Activated naive CD8-positive, alpha-beta T cell treated with anti-CD3 and anti-CD28 coated beads, Interleukin-2, amount 50 U/mL, for 16 hours (primary cell): ENCODE measurements around the gene NAV2.
A peak's percentile ranks its signal among the peaks of the same experiment; 100 is the strongest.

Experiments used
- DNase-seq: peaks from one replicate; pipeline ENCODE4 v3.0.0-alpha.2; 2020; ENCODE audit warnings: low read depth, low spot score

NAV2 gene, protein sequence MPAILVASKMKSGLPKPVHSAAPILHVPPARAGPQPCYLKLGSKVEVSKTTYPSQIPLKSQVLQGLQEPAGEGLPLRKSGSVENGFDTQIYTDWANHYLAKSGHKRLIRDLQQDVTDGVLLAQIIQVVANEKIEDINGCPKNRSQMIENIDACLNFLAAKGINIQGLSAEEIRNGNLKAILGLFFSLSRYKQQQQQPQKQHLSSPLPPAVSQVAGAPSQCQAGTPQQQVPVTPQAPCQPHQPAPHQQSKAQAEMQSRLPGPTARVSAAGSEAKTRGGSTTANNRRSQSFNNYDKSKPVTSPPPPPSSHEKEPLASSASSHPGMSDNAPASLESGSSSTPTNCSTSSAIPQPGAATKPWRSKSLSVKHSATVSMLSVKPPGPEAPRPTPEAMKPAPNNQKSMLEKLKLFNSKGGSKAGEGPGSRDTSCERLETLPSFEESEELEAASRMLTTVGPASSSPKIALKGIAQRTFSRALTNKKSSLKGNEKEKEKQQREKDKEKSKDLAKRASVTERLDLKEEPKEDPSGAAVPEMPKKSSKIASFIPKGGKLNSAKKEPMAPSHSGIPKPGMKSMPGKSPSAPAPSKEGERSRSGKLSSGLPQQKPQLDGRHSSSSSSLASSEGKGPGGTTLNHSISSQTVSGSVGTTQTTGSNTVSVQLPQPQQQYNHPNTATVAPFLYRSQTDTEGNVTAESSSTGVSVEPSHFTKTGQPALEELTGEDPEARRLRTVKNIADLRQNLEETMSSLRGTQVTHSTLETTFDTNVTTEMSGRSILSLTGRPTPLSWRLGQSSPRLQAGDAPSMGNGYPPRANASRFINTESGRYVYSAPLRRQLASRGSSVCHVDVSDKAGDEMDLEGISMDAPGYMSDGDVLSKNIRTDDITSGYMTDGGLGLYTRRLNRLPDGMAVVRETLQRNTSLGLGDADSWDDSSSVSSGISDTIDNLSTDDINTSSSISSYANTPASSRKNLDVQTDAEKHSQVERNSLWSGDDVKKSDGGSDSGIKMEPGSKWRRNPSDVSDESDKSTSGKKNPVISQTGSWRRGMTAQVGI (N-terminal part only)

DNA sequence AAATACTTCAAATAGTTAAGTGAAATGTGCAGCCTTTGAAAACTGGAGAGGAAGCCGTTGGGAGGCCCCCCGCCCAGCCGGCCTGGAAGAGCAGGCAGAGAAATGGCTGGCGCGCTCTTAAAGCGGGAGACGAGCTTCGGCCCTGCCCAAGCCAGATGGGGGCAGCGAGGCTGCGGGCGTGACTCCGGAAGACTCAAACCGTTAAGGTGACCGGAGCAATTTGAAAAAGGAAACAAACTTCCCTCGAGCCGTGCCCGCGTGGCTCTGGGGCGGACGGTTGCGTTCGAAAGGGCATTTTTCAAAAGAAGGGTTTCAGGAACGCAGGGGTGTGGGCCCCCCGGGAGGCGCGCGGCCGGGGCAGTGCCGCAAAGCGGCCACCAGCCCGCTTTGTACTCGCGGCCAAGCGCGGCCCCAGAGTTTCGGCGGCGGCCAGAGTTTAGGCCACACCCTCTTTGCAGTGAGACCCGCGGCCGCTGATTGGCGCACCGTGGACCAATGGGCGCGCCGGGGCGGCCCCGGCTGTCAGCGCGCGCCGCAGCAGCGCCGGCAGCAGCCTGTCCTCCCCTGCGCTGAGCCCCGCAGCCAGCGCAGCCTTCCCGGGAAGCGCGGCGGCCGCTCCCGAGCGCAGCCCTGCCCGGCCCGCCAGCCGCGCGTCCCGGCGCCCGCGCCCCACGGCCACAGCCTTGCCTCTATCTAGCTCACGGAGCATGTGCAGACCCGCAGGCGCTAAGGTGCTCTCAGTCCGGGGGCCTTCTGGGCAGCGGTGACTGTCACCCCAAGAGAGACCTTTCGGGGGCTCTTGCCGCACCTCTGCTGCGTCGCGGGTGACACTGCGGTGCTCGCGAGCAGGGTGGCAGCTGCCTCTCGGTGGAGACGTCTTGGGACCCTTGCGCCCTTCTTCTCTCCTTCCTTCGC is at the start of gene NAV2:
Gene NAV2, plus strand, starts transcription at position 557 of the 915 bp plus-strand sequence. CDS start 859 bp downstream, outside the sequence.
- peak; percentile 17 for DNase-seq

DNA sequence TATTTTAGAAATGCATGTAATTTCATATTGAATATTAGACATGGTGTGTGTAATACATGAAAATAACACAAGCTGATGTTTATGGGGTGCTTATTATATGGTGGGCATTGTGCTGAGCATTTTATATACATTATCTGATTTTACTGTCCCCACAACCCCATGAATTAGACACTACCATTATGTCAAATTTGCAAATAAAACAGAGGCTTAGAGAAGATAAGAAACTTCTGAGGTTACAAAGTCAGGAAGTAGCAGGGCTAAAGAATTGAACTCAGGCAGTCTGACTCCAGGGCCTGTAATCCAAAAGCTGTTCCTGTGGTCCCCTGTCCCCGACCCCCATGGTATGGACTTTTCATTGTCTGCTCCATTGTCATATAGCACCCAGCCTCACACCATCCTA is 49.4 kb upstream of the NAV2 start:
- no peak for DNase-seq

DNA sequence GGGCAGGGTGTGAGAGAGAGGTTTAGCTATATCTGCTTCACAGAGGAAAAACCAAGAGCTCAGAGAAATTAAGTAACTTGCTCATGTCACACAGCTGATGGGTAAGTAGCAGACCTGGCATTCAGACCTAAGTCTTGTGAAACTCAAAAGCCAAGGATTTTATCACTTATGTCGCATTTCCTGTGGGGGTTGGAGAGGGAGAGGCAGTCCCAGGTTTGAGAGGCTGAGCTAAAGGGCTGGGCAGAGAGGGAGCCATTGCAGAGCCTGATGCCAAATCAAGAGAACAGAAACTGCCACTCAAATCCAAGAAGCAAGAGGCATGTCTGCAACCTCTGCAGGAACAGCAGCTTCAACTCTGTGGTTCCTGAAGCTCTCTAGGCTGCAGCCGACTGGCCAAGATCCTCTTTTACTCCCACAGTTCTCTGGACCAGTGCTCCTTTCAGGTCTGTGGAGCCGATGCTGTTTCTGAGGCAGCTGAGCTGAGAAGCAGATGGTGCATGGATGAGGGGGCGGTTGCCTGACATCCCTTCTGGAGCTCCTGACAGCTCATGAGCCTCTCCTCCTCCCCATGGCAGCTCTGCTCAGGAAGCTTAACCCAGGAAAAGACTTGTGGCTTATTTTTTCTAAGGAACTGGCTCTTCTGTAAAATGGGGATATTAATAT is 47.6 kb upstream of the NAV2 start:
- DNase-seq, result no peak

DNA sequence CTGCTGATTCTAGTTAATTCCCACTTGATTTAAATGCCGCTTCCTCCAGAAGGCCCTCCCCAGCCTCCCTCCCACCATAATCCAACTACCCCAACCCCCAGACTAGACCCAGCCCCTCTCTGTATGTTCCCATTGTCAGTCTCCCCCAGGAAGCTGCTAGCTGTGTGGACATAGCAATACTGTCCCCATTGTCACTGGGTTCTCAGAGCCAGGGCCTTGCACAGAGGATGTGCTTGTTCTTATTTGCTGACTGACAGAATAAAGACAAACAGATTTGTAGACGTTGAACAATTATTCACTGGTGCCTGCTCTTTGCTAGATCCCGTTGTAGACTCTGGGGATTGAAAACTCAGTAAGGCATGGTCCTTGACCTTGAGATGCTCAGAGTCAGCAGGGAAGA is 45.7 kb upstream of the NAV2 start:
- no peak for DNase-seq

DNA sequence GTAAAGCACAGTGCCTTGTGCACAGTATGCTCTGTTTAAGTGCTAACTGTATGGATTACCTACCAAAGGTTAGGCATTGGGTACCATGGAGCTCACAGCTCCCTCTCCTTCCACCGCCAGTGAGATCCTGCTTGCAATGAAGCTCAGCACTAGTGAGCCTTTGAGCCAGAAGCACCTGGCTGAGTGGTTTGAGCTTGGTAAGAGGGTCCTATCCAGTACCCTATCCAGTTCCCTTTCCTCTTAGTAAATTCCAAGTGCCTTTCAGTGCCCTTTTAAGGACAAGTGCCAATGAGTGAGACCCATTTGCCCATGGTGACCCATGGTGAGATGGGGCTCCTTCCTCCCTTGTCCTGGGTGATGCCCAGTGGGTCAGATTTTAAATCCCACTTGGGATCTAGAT is 43.1 kb upstream of the NAV2 start:
- DNase-seq, result no peak

DNA sequence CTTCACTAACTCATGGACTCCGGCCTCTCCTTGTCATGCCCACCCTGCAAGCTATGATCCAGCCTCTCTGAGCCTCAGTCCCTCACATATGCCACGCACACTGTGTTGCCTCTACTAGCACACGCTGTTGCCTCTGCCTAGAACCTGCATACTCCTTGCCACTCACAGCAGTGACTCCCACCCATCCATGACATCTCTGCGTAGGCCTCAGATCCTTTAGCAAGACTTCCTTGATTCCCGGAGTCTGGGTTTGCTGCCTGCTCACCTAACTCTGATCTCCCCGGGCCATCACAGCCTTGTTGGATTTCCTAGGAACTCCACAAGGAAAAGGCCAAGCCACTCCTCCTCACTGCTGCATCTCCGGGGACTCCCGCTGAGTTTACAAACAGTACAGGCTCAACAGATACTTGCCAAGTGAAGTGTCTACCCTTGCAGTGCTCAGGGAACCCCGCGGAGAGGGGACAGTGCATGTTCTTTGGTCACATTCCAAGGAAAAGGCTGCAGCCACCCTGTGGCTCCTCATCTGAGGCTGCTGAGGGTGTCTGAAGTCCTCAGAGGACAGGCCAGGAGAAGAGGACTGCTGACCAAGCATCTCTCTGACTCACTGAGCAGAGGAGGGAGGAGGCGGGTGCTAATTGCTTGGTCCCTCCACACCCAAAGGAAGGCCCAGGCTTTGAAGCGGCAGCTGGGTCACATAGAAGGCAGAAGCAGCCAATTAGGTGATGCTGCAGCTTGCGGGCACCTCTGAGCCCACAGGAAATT is 42.4 kb upstream of the NAV2 start:
- no peak for DNase-seq

DNA sequence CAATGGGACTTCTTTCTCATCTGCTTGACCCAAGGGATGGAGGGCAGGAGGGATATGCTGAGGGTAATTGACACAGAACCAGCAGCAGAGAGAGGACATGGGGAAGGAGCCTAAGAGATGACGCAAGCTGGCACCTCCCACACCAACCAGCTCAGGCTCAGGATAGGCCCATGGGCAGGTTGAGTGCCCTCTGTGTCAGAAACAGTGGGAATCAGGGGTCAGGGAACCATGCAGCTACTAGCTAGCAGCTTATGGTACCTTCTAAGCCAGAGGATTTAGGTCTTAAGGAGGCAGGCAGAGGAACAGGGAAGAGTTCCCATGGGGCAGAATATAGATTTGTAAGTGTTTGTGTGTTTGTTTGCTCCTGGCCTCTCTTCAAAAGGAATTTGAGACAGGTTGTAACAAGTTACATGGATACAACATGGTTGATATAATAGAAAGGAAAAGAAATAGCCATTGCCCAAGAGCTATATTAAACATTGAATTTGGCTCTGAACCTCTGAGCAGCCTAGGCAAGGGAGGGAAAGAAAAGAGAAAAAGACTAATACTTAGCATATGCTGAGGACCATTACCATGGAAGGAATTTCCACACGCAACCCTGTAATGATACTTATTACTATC is 39.9 kb upstream of the NAV2 start:
- DNase-seq, result no peak

DNA sequence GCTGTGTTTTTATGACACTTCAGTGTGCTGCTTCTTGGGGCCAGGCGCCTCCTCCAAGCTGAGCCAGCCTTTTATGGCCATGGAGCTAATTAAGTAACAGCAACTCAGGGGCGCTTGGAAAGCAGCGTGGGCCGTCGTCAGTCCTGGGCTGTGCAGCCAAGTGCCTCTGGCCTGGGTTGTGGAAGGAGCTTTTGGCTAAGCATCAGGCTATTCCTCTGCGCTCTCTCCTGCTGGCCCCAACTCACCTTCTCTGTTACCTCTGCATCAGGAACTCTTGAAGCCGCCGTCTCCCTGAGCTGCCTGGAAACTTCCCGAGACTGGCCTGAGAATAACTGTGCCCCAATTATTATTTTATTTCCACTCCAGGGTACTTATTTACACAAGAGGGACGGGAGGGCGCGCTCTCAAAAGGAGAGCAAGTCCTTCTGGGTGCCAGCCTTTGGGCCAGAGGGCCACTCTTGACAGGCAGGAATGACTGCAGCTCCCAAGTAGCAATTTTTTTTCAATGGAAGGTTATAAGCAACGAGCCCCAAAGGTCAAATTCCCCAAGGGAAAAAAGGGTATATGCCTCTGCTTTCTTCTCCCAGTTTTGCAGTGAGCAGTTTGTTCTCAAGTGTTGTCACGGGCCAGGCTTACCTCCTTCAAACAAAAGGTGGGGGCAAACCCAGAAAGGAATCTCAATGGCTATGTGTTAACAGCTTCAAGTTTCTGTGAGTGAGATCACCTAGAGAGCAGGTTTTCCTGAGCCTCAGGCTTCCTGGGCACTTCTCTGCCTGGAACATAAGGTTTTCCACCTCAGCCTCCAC is 38.5 kb upstream of the NAV2 start:
- no peak for DNase-seq

DNA sequence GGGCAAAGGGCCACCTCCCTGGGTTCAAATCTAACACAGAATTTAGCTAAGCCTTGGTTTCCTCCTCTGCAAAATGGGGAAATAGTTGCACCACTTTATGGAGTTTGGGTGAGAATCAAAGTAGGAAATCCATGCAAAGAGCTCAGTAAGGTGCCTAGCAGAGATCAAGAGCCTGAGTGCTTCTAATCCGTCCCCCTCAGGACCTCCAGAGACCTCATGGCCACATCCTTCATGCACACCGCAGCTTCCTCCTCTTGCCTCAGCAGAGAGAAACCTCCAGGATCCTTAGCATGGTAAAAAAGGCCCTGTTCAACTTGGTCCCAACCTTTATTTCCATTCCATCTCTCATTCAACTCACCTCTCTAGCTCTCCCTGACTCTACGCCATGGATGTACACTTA is 37.8 kb upstream of the NAV2 start:
- no peak for DNase-seq

DNA sequence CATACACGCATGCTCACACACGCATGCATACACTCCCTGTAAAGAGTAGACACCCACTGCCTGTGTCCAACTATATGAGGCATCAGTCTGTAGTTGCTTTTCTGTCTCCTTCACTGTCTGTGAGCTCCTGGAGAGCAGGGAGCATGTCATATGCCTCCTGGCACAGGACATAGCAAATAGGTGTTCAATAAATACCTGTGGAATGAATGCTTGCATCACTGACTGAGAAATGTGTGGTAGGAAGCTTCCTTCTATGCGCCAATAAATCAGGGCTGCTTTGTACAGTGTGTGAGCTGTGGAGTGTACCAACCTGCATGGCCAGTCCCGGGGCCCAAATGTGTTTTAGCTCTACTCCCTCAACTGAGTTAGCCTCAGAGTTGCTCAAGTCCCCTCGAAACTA is 37.2 kb upstream of the NAV2 start:
- DNase-seq, result no peak

DNA sequence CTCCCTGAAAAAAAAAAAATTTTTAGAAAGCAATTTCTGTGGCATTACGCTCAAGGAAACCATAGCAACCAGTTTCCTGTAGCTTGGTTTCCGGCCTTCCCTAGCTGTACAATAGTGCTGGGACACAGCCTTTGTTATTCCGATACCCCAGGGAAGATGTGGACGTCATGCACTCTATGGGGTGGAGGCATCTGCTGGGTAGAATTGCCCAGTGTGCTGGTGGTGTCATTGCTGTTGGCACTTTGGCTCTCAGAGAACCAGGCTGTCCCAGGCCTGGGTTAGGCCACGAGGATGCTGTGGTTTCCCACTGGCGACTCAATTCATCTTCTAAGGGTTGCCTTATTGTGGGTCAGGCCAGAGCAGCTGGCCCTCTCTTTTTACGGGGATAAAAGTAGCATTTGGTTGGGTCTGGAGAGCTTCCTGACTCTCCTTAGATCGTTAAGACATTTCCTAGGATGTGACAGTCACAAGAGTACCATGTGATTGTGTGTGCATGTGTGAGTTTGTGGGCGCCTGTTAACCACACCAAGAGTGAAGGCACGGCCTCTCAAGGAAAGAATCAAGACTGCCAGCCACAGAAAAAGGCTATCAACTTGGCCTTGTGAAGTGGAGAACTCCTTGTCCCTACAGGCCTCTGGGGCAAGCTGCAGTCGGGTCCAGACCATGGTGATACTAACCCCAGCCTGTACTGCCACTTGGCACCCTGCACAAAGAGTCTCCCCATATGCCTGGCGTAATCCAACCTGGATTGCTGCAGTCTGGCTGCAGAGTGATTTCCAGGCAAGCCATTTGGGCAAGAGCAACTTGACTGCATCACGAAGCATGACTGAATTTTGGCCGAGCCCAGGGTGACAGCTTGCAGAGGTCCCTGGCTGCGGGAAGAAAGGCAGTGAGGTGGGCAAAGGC is 35.9 kb upstream of the NAV2 start:
- DNase-seq, result no peak

DNA sequence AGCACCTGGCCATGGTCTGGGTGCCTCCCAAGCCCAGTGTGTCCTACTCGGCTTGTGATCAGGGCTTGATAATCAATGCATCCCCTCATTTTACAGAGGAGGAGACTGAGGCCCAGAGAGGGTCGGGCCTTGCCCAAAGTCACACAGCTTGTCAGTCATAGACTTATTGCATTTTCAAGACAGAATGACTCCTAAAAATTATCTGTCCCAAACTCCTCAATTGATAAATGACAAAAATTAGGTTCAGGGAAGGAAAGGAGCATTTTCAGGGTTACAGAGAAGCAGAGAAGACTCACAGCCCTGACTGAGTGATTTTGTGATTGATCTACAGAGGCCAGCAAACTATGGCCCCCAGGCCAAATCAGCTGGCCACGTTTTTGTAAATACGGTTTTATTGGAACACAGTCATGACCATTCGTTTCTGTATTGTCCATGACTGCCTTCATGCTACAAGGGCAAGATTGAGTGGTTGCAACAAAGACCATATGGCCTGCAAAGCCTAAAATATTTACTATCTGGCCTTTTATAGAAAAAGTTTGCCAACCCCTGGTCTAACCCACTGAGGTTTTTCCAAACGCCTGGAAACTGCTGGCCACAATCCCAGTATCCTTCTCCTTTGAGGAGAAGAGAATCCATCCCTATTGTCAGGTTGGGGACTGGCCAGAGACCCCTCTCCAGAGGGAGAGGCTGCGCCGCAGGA is 35.1 kb upstream of the NAV2 start:
- DNase-seq, result no peak

DNA sequence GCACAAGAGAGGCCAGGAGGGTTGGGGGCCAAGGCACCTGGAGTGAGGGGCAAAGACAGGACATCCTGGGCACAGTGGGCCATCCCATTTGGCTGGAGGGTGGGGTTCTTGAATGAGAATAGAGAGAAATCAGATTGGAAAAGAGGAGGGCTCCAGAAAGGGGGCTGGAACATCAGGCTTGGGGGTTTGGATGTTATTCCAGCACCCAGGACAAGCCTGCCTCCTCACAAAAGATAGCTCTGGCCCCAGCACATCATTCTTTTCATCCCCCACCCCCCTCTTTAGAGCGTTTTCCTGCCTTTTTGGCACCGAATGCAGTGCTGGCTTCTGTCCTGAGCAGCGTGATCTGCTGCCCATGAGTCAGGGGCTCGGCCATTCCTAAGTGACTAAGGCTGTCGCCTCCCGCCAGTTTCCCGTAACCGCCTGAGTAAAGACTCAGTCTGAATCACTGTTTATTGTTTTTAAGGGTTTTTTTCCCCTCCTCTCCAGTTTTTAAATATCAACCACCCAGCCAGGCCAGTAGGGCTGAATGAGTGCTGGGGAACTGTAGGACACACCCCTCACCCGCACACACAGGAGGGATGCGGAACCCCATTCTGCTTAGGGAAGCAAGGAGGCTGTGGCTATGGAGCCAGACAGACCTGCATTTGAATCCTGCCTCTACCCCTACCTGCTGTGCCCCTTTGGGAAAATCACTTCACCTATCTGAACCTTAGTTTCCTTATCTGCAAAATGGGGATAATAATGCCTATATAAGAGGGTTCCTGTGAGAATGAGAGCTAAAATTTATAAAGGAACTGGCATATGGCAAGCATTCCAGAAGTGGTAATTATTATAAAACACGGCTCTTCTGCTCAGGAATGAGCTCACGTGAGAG is 32.4 kb upstream of the NAV2 start:
- no peak for DNase-seq

DNA sequence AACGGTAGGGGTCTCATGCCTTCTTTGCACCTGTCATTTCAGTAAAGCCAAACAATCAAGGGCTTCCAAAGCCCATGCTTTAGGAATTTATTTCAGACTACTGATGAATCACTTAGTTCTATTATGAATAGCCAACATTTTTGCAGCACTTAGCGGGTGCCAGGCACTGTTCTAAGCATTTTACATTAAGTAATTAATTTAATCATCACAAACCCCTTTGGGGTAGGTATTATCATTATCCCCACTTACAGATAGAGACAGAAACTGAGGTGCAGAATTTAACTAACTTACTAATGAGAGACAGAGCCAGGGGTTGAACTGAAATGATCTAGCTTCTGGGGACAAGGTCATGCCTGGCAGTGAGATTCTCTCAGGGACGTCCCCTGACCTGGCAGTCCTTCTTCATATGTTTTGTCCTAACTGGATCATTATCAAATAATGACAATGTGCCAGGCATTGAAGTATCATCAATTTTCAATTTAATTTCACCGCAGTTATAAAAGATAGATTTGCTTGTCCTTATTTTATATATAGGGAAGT is 31.7 kb upstream of the NAV2 start:
- DNase-seq, result no peak

DNA sequence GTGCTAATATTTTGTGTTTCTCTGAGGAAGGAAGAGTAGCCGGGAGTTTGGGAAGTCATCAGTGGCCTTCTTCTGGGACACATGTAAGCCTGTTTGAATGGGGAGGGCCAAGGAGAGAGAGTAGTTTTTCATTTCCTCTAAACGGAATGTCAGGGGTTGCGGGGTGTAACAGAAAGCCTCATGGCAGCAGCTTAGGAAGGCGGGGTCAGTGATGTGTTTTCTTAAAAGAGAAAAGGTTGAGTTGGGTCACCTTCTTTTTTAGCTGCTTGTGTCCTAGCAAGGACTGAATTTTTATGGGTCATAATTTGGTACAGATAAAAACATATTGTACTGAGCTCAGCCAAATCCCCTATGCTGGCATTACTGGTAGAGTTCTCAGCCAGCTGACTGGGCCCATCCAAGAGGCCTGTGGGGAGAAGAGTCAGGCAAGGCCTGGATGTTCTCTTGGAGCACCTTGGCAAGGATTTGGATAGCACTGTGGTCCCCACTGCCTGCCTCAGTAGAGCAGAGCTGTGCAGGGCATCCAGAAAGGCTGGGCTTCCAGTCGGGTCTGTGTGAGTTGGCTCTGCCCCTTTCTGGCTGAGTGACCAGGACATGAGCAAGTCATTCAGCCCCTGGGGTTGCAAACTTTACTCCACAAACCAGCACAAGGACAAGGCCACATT is 29.4 kb upstream of the NAV2 start:
- DNase-seq, result no peak
